Fibroblast of villous mesenchyme (primary cell): Measurements from ENCODE around the gene MPZL3. TPM values are rescaled to one million over a fixed set of nuclear protein-coding genes. Genes with fewer than 3 reads are reported as not detected.

ENCODE experiments used
- DNase-seq: peaks from one replicate; pipeline ENCODE4 v3.0.0-alpha.2; 2010; ENCODE audit warnings: low read depth
- H3K4me3 ChIP-seq: 2 replicates; pipeline ENCODE4 v1.5.1; 2011; ENCODE audit warnings: low read depth, mild to moderate bottlenecking, low read length
- total RNA-seq: library from RNA; depleted of rRNA; stranded (reverse); fragments of >200 nt; gene quantifications from 2 replicates; pipeline ENCODE4 v1.2.3, GENCODE V29; 2012
- TF ChIP-seq, protein P1 (sequence below): IDR thresholded peaks from 2 replicates; pipeline ENCODE4 v1.5.1; 2012; ENCODE audit warnings: low read depth, mild to moderate bottlenecking, low read length; ENCODE audit not compliant: insufficient read depth

The MPZL3 gene
- total RNA-seq, 1 donor, result 0.86 TPM

DNA sequence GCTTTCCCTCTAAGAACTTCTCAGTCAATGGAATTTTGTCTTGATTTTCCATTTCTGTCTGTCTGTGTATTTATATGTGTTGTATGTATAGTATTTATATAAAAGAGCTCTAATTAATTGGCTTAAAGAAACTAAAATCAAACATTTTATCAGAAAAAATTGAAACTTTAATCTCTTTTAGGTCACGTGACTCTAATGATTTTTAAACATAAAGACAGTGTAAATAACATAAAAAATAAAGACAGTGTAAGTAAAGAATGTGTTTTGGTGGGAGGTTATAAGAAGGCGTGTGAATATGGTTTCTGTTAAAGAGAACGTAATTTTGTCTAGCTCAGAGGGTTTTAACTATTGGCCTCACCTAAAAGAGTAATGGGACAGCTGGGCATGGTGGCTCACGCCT lies 29.7 kb downstream of the MPZL3 start:
- H3K4me3 ChIP-seq, result no peak overlapping the region
- no peak for DNase-seq
- TF ChIP-seq, protein P1, sequence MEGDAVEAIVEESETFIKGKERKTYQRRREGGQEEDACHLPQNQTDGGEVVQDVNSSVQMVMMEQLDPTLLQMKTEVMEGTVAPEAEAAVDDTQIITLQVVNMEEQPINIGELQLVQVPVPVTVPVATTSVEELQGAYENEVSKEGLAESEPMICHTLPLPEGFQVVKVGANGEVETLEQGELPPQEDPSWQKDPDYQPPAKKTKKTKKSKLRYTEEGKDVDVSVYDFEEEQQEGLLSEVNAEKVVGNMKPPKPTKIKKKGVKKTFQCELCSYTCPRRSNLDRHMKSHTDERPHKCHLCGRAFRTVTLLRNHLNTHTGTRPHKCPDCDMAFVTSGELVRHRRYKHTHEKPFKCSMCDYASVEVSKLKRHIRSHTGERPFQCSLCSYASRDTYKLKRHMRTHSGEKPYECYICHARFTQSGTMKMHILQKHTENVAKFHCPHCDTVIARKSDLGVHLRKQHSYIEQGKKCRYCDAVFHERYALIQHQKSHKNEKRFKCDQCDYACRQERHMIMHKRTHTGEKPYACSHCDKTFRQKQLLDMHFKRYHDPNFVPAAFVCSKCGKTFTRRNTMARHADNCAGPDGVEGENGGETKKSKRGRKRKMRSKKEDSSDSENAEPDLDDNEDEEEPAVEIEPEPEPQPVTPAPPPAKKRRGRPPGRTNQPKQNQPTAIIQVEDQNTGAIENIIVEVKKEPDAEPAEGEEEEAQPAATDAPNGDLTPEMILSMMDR, result no peak

DNA sequence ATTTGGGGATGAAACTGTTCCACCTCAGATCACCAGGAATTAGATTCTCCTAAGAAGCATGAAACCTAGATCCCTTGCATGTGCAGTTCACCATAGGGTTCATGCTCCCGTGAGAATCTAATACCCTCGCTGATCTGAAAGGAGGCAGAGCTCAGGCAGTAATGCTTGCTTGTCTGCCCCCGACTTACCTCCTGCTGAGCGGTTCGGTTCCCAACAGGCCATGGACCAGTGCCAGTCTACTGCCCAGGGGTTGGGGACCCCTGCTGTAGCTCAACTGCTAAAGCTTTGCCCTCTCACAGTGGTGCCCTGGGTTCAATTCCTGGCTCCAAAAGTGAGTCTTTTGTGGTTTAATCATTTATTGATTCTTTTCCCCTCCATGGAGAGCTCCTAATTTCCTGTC lies 30.7 kb downstream of the MPZL3 start:
- H3K4me3 ChIP-seq, result no peak overlapping the region
- TF ChIP-seq, protein P1, result no peak
- DNase-seq, result no peak

DNA sequence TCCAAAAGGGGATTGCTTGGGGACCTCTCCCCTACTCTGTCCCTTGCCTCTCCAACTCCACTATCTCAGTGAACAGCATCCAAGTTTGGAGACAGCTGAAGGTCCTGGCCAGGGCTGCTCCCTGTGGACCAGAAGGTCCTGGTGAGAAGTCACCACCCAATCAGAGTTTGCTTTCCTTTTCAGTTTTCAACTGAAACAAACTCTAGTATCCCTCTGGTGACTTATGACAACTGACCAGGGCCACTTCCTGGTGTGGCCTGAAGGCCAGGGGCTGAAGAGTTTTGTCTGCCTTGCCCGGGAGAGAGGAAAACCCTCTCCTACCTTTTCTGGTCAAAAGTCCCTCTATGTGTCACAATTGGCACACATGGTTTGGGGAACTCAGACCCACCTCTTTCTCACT lies 32.4 kb downstream of the MPZL3 start:
- DNase-seq, result no peak
- H3K4me3 ChIP-seq, result no peak overlapping the region
- TF ChIP-seq, protein P1, result no peak

DNA sequence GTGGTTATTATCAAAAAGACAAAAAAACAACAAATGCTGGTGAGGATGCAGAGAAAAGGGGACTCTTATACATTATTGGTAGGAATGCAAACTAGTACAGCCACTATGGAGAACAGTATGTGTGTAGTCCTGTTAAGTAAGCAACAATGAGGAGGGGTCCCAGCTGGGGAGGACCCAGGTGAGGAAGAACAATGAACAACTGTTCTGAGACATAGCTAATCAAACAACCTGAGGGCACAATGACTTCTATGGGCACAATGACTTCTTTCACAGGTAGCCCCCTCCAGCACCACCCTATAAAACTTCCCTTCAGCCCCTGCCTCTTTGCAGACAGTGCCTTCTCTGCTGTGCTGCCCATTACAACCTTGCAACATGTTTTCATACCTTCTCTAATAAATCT lies 32.9 kb downstream of the MPZL3 start:
- TF ChIP-seq, protein P1, result no peak
- H3K4me3 ChIP-seq, result no peak overlapping the region
- DNase-seq, result no peak

DNA sequence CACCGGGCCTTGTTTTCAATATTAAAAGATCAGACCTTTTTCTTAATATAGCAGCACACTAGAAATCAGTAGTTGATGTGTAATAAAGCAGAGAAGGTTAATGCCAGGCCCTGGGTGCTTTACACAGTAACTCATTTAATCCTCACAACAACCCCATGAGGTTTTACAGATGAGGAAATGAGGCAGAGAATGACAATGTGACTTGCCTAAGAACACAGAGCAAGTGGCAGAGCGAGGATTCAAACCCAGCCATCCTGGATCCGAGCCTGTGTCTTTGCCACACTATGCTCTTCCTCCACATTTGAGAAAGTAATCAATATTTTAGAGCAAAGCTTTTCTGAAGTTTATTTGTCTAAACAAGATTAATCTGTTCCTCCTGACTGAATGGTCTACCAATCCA lies 34.6 kb downstream of the MPZL3 start:
- no peak for DNase-seq
- TF ChIP-seq, protein P1, result no peak
- H3K4me3 ChIP-seq, result no peak overlapping the region

DNA sequence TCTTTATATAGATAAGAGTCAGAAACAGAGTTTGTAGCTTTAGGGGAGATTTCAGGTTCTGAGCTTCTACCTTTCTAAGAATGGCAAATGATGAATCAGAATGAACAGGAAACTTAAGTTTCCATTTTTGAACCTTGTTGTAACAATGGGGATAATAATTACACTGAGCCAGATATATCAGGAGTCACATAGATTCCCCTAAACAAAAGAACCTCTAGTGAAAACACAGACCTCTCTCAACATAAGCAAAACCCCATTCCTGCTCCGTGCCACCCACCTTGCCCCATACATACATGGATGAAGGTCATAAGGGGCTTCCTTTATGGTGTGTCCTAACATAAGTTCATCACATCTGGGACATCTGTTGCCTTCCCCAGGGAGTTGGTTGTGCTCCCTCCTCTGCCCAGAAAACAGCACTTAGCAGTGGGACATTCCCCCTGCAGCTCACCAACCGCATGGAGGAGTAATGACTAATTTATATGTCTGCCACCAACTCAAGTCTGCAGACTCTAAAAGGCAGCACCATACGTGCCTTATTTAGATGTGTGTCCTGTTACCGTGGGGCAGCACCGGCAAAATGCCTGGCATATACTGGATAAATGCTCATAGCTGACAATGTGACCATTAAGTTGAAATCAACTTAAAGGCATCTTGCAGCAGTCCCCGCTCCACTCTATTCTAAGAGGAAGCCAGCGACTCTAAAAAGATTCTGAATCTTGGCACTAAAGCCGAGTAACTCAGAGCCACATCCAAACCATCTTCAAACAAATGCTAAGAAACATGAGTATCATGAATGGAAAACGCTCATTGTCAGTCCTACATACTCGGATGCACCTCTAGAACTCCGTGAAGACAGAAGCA lies 35.3 kb downstream of the MPZL3 start:
- TF ChIP-seq, protein P1, result no peak
- H3K4me3 ChIP-seq, result no peak overlapping the region
- DNase-seq, result no peak
